IMR-90 (cell line): ENCODE data around the gene ZNF322.

Source experiments
- CHD1 ChIP-seq: IDR thresholded peaks from 2 replicates; pipeline ENCODE4 v1.6.1; 2012; ENCODE audit warnings: low read depth, low read length, improper control_type of control experiment
- FOS ChIP-seq: fragments of 150-350 bp; IDR thresholded peaks from 2 replicates; pipeline ENCODE4 v1.6.1; 2016; ENCODE audit warnings: low read depth, low read length
- MAFK ChIP-seq: IDR thresholded peaks from 2 replicates; pipeline ENCODE4 v1.6.1; 2012; ENCODE audit warnings: low read depth, low read length, improper control_type of control experiment
- MXI1 ChIP-seq: IDR thresholded peaks from 2 replicates; pipeline ENCODE4 v1.6.1; 2012; ENCODE audit warnings: low read depth, mild to moderate bottlenecking, low read length, moderate library complexity, borderline replicate concordance
- POLR2A ChIP-seq: IDR thresholded peaks from 2 replicates; pipeline ENCODE4 v1.6.1; 2012; ENCODE audit warnings: mild to moderate bottlenecking, low read depth, low read length
- RFX5 ChIP-seq: IDR thresholded peaks from 2 replicates; pipeline ENCODE4 v1.8.0; 2012; ENCODE audit warnings: low read depth, mild to moderate bottlenecking, low read length, moderate library complexity
- SMC3 ChIP-seq: fragments of 150-350 bp; IDR thresholded peaks from 2 replicates; pipeline ENCODE4 v1.6.1; 2016; ENCODE audit warnings: low read depth, mild to moderate bottlenecking, antibody characterized with exemption, low read length, moderate library complexity
- TF ChIP-seq, protein P1 (sequence below): conservative IDR thresholded peaks from 2 replicates; pipeline ENCODE4 v1.5.1; 2012; ENCODE audit warnings: mild to moderate bottlenecking, low read depth, low read length, improper control_type of control experiment

GRCh38 chr6:26629359-26629758 is 30.2 kb downstream of the ZNF322 start:
- TF ChIP-seq POLR2A (no peak), SMC3 (no peak), MXI1 (no peak), CHD1 (no peak), RFX5 (no peak), MAFK (no peak), FOS (no peak)
- TF ChIP-seq, protein P1, sequence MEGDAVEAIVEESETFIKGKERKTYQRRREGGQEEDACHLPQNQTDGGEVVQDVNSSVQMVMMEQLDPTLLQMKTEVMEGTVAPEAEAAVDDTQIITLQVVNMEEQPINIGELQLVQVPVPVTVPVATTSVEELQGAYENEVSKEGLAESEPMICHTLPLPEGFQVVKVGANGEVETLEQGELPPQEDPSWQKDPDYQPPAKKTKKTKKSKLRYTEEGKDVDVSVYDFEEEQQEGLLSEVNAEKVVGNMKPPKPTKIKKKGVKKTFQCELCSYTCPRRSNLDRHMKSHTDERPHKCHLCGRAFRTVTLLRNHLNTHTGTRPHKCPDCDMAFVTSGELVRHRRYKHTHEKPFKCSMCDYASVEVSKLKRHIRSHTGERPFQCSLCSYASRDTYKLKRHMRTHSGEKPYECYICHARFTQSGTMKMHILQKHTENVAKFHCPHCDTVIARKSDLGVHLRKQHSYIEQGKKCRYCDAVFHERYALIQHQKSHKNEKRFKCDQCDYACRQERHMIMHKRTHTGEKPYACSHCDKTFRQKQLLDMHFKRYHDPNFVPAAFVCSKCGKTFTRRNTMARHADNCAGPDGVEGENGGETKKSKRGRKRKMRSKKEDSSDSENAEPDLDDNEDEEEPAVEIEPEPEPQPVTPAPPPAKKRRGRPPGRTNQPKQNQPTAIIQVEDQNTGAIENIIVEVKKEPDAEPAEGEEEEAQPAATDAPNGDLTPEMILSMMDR: no peak
